ENCODE data around the gene KIF20A. TPM values are rescaled to one million over a fixed set of nuclear protein-coding genes. Genes with fewer than 3 reads are reported as not detected.

KIF20A gene
- total RNA-seq, 2 experiments from 2014 or later = 70.9 to 74.7 TPM

DNA sequence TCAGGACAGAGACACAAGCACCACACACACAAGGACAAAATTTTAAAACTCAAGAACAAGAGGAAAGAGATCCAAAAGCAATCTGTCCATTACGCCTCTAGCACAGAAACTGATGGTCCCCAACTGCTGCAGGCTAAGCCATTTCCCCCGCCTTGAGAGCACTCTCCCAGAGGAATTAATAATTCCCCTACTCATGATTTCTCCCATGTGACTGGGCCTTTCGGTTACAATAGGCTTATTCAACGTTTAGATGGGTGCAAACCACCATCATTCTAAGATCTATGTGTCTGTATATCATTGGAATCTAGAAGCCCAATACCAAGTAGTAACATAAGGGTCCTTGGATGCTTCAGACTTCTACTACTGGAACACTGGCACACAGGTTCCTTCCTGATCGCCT is 19.2 kb upstream of the KIF20A start:
- peaks cover 67% of the 10 kb centered on the region for H3K36me3 Mint-ChIP-seq (ENCODE audit: low read depth)
- no peak for DNase-seq
- no peaks in the 10 kb centered on the region for H3K27me3 Mint-ChIP-seq
- ChIA-PET POLR2A (no interaction called here), CTCF (no interaction called here)
- H3K27ac Mint-ChIP-seq = no peak overlapping the region
- no peaks in the 10 kb centered on the region for H3K9me3 Mint-ChIP-seq
- no peak overlapping the region for H3K4me3 Mint-ChIP-seq
- H3K4me1 Mint-ChIP-seq = no peaks in the 10 kb centered on the region

DNA sequence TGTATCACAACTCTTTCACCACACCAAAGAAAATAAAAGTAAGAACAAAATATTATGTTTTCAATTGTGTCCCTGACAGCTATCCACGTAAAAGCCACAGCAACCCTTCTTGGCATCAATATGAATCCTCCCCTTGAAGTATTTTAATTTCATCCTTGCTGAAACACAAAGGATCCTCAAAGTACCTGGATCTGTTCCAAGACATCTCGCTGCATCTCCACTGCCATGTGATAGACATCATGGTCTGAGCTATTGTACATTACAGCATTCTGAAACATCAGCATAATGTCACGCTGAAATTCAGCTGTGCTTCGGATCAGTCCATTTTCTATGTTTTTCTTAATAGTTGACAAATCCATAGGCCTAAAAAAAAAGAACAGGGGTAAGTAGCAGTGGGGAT is 18.2 kb upstream of the KIF20A start:
- no peak overlapping the region for H3K27ac Mint-ChIP-seq
- ChIA-PET CTCF (no interaction called here), POLR2A (no interaction called here)
- no peaks in the 10 kb centered on the region for H3K4me1 Mint-ChIP-seq
- H3K27me3 Mint-ChIP-seq = no peaks in the 10 kb centered on the region
- H3K4me3 Mint-ChIP-seq = no peak overlapping the region
- H3K9me3 Mint-ChIP-seq = no peaks in the 10 kb centered on the region
- DNase-seq = no peak
- peaks cover 74% of the 10 kb centered on the region for H3K36me3 Mint-ChIP-seq (ENCODE audit: low read depth)

DNA sequence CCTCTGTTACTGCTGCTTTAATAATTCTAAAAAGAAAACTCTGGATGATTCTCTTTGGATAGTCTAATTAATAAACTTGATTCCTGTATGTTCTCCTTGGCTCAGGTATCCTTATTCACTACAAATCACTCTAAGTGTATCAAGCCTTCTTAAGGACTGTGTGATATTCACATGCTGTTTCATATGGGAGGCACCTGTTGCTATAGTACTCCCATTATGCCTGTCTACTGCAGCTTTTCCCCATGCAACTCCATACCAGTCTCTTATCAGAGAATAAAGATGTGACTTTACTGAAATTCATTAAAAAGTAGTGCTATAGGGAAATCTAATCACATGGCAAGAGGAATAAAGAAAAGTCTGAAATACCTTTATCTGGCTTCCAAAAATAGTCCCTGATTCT is 15.2 kb upstream of the KIF20A start:
- no peaks in the 10 kb centered on the region for H3K9me3 Mint-ChIP-seq

DNA sequence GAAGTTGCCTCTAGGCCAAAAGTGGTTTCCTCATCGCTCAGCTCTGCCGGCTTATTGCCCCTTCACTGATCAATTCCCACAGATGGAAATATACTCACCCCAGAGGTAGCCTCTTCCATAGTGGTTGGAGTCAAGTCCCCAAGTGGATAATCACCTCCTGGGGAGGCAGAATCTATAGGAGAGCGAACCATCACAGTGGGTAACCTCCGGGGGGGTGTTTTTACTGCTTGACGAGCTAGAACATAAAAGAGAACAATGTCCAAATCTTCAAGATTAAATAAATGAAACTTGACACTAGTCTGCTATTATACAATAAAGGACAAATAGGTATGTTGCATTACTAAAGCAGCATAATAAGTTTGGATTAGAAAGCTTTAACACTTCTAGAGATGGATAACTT is 9.8 kb upstream of the KIF20A start:
- Mint-ChIP-seq H3K9me3 (no peaks in the 10 kb centered on the region), H3K4me1 (peaks cover 4% of the 10 kb centered on the region), H3K27ac (no peak overlapping the region), H3K4me3 (no peak overlapping the region), H3K27me3 (no peaks in the 10 kb centered on the region), H3K36me3 (ENCODE audit: low read depth) (peaks cover 73% of the 10 kb centered on the region)
- CTCF ChIA-PET = interaction anchor here (0.9 to 1.0 kb wide), 2 partner anchors 22 to 184 kb away, joined by 3 read pairs; no protein-coding TSS in a partner anchor
- POLR2A ChIA-PET = no interaction called here
- no peak for DNase-seq

More for the DNA sequence above, 15.2 kb upstream of the KIF20A start:
- POLR2A ChIA-PET = no interaction called here
- Mint-ChIP-seq H3K4me1 (no peaks in the 10 kb centered on the region), H3K27ac (no peak overlapping the region), H3K27me3 (no peaks in the 10 kb centered on the region), H3K4me3 (no peak overlapping the region), H3K36me3 (ENCODE audit: low read depth) (peaks cover 81% of the 10 kb centered on the region)
- CTCF ChIA-PET = interaction anchor here (1.0 kb wide), 1 partner anchor 16 kb away, joined by 4 read pairs; no protein-coding TSS in a partner anchor
- DNase-seq = no peak

DNA sequence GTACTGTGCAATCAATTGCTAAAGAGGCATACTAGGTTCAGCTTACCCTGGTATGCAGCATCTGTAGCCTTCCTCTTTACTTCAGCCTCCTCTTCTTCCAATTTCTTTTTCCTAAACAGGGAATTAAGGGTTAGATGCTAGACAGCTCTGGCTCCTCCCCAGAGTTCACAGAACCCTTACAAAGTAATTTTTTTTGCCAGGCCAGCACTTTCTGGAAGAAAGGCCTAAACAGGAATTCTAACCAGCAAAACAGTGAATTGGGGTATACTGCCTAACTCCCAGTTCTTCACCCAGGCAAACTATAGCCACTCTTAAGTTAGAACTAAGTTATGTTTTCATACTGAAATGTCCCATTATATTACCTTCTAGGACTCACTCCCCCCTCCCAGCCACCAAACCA is 8.6 kb upstream of the KIF20A start:
- H3K4me1 Mint-ChIP-seq = peaks cover 4% of the 10 kb centered on the region
- no peak overlapping the region for H3K27ac Mint-ChIP-seq
- ChIA-PET CTCF (interaction anchor here (0.6 to 0.9 kb wide), 3 partner anchors 21 to 128 kb away, joined by 3 to 4 read pairs (median 3); no protein-coding TSS in a partner anchor), POLR2A (no interaction called here)
- no peak for DNase-seq
- peaks cover 66% of the 10 kb centered on the region for H3K36me3 Mint-ChIP-seq (ENCODE audit: low read depth)
- H3K9me3 Mint-ChIP-seq = no peaks in the 10 kb centered on the region
- H3K4me3 Mint-ChIP-seq = no peak overlapping the region
- H3K27me3 Mint-ChIP-seq = no peaks in the 10 kb centered on the region

DNA sequence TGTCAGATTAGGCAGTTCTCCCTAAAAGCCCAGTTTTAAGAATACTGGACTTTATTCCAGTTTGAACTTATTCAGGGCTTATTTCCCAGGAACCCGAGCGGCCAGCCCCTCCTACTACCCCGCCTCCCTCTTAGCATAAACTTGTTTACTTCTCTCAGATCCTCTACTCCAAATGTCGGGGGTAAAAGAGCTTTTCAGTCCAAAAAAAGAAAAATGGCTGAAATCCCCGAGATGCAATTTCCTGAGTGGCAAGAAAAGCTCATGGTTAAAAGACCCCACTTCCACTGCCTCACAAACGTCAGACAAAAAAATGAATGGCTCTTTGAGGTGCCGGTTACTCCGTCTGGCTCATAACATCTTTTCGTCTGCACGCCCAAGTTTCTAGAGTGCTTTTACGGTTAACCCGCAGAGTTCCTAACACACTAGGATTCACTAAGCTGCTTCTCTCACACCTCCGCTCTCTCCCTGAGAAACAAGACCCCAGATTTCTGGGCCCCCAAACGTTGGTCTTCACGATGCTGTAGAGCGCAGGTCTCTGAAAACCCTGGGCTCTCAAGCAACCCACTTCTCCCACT is 884 bp upstream of the KIF20A start:
- Mint-ChIP-seq H3K27ac (no peak overlapping the region), H3K4me3 (no peak overlapping the region), H3K27me3 (no peaks in the 10 kb centered on the region), H3K36me3 (ENCODE audit: low read depth) (peaks cover 37% of the 10 kb centered on the region), H3K9me3 (no peaks in the 10 kb centered on the region), H3K4me1 (peaks cover 24% of the 10 kb centered on the region)
- ChIA-PET POLR2A (interaction anchor here (0.7 kb wide), 1 partner anchor 55 kb away, joined by 3 read pairs; no protein-coding TSS in a partner anchor), CTCF (interaction anchor here (0.9 to 3.9 kb wide), 4 partner anchors 8 to 175 kb away, joined by 3 to 30 read pairs (median 4); partner anchors contain the start of gene KDM3B)
- DNase-seq = peak; percentile 47

DNA sequence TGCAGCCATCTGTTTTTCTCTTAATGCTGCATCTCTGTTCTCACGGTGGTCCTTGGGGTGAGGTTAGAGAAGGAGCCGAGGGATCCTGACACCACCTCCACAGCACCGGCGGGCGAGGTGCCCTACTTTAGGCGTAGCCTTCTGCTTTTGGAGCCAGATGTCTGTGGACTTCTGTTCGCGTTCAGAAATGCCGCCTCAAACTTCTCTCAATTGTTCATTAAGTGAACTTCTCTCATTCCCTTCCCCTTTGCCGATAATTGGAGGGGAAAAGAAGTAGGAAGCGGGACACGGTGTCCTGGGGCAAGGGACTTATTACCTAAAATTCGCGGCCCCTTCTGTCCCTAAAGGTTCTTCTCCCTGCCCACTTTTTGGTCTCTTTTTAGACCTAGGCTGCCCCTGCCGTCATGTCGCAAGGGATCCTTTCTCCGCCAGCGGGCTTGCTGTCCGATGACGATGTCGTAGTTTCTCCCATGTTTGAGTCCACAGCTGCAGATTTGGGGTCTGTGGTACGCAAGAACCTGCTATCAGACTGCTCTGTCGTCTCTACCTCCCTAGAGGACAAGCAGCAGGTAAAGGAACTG is 455 bp downstream of the KIF20A start:
- H3K4me1 Mint-ChIP-seq = peaks cover 20% of the 10 kb centered on the region
- no peaks in the 10 kb centered on the region for H3K27me3 Mint-ChIP-seq
- H3K9me3 Mint-ChIP-seq = no peaks in the 10 kb centered on the region
- ChIA-PET CTCF (interaction anchor here (0.6 to 3.9 kb wide), 6 partner anchors 9 to 1115 kb away, joined by 3 to 30 read pairs (median 3); partner anchors contain the start of gene KDM3B), POLR2A (no interaction called here)
- peaks cover 44% of the 10 kb centered on the region for H3K36me3 Mint-ChIP-seq (ENCODE audit: low read depth)
- peak; percentile 8 for DNase-seq
- H3K4me3 Mint-ChIP-seq = no peak overlapping the region
- no peak overlapping the region for H3K27ac Mint-ChIP-seq

DNA sequence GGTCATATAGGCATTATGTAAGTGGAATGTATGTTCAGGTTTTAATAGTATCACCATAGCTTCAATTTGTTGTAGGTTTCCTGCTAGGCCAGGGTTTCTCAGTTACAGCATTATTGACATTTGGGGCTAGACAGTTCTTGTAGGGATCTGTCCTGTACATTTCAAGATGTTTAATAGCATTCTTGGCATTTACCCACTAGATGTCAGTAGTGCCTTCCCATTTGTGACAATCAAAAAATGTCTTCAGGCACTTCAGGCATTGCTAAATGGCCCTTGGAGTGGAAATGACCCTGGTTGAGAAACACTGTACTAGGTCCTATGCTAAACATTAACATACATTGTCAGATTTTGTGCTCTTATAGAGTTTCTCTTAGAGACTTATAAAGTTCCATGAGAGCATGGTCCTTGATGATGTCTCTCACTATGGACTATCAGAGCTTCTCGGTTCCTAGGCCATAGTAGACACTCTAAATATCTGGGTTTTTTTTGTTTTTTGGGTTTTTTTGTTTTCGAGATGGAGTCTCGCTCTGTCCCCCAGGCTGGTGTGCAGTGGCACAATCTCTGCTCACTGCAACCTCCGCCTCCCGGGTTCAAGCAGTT is 1.4 kb downstream of the KIF20A start:
- peaks cover 49% of the 10 kb centered on the region for H3K36me3 Mint-ChIP-seq (ENCODE audit: low read depth)
- CTCF ChIA-PET = interaction anchor here (0.6 to 3.9 kb wide), 5 partner anchors 8 to 237 kb away, joined by 3 to 30 read pairs (median 3); partner anchors contain the start of gene KDM3B
- H3K4me3 Mint-ChIP-seq = no peak overlapping the region
- H3K4me1 Mint-ChIP-seq = peaks cover 20% of the 10 kb centered on the region
- no peak overlapping the region for H3K27ac Mint-ChIP-seq
- no peaks in the 10 kb centered on the region for H3K27me3 Mint-ChIP-seq
- POLR2A ChIA-PET = interaction anchor here (0.6 kb wide), 1 partner anchor 8 kb away, joined by 3 read pairs; no protein-coding TSS in a partner anchor
- H3K9me3 Mint-ChIP-seq = no peaks in the 10 kb centered on the region
- peak; percentile 25 for DNase-seq

DNA sequence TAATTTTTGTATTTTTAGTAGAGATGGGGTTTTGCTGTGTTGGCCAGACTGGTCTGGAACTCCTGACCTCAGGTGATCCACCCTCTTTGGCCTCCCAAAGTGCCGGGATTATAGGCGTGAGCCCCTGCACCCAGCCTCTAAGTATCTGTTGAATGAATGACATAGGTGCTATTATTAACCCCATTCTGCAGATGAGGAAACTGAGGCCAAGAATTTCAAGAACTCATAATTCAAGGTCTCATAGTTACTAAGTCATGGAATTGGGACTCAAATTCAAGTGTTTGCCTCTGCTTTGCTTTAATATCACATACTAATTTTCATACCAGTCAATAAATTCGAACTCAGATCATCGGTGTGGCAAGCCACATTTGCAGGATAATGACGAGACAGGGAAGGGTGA is 1.9 kb downstream of the KIF20A start:
- POLR2A ChIA-PET = interaction anchor here (0.6 kb wide), 1 partner anchor 9 kb away, joined by 3 read pairs; no protein-coding TSS in a partner anchor

DNA sequence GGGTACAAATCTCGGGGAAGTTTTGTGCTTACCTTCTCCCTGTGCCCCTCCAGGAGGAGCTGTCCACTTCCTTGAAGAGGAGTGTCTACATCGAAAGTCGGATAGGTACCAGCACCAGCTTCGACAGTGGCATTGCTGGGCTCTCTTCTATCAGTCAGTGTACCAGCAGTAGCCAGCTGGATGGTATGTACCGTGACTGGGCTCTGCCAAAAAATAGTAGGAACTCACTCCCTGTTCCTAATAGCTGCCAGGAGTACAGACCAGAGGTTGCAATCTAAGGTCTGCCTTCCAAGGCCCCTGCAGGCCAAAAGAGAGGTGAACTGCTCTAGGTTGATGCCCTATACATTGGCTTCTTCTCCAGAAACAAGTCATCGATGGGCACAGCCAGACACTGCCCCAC is 3.9 kb downstream of the KIF20A start:
- Mint-ChIP-seq H3K4me1 (peaks cover 16% of the 10 kb centered on the region), H3K4me3 (no peak overlapping the region), H3K9me3 (no peaks in the 10 kb centered on the region), H3K27me3 (no peaks in the 10 kb centered on the region), H3K36me3 (ENCODE audit: low read depth) (peaks cover 61% of the 10 kb centered on the region), H3K27ac (no peak overlapping the region)
- ChIA-PET CTCF (interaction anchor here (1.3 to 1.7 kb wide), 2 partner anchors 10 to 234 kb away, joined by 3 to 8 read pairs; no protein-coding TSS in a partner anchor), POLR2A (no interaction called here)
- DNase-seq = no peak

More for the DNA sequence above, 1.9 kb downstream of the KIF20A start:
- H3K4me3 Mint-ChIP-seq = no peak overlapping the region
- no peak overlapping the region for H3K27ac Mint-ChIP-seq
- no peak for DNase-seq
- no peaks in the 10 kb centered on the region for H3K27me3 Mint-ChIP-seq
- CTCF ChIA-PET = interaction anchor here (0.8 kb wide), 1 partner anchor 237 kb away, joined by 3 read pairs; no protein-coding TSS in a partner anchor
- peaks cover 20% of the 10 kb centered on the region for H3K4me1 Mint-ChIP-seq
- no peaks in the 10 kb centered on the region for H3K9me3 Mint-ChIP-seq
- peaks cover 49% of the 10 kb centered on the region for H3K36me3 Mint-ChIP-seq (ENCODE audit: low read depth)

DNA sequence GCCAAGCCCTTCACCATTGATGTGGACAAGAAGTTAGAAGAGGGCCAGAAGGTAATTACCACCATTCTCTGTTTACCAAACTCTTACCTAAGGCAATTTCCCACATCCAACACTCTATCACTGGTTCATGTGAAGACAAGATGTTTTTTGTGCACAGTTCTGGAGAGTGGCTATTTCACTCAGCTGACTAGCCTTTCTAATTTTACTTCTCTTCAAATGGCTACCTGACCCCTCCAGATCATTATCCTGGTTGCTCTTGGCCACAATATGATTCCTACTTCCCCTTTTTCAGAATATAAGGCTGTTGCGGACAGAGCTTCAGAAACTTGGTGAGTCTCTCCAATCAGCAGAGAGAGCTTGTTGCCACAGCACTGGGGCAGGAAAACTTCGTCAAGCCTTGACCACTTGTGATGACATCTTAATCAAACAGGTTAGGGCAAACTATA is 7.1 kb downstream of the KIF20A start:
- ChIA-PET CTCF (interaction anchor here (1.0 to 3.8 kb wide), 5 partner anchors 8 to 166 kb away, joined by 3 to 15 read pairs (median 8); partner anchors contain the start of gene KDM3B), POLR2A (no interaction called here)
- Mint-ChIP-seq H3K27me3 (no peaks in the 10 kb centered on the region), H3K27ac (peak overlapping the region; percentile 33), H3K36me3 (ENCODE audit: low read depth) (peaks cover 65% of the 10 kb centered on the region), H3K9me3 (no peaks in the 10 kb centered on the region), H3K4me1 (peaks cover 4% of the 10 kb centered on the region), H3K4me3 (no peak overlapping the region)
- no peak for DNase-seq

DNA sequence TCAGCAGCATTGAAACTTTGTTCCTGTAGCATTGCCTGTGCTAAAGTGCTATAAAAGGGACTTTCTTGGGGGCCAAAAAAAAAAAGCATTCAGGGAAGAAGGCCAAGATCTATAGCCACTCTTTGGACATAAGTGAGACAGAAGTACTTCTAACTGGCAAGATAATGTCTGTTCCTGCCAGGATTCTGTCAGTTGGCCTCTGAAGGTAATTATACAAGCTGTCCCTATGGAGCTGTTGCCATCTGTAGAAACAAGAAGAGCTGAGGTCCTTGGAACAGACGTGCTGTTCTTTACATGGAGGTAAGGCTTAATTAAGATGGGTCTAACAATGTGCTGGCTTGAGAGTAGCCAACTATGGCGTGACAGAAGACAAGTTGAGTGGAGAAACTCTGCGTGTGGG is 9.7 kb downstream of the KIF20A start:
- Mint-ChIP-seq H3K27ac (peak overlapping the region; percentile 21), H3K36me3 (ENCODE audit: low read depth) (peaks cover 53% of the 10 kb centered on the region), H3K27me3 (no peaks in the 10 kb centered on the region), H3K4me1 (no peaks in the 10 kb centered on the region), H3K9me3 (no peaks in the 10 kb centered on the region), H3K4me3 (no peak overlapping the region)
- ChIA-PET POLR2A (no interaction called here), CTCF (interaction anchor here (0.6 to 3.8 kb wide), 8 partner anchors 9 to 1010 kb away, joined by 3 to 15 read pairs (median 3); partner anchors contain the start of gene SIL1)
- DNase-seq = no peak

DNA sequence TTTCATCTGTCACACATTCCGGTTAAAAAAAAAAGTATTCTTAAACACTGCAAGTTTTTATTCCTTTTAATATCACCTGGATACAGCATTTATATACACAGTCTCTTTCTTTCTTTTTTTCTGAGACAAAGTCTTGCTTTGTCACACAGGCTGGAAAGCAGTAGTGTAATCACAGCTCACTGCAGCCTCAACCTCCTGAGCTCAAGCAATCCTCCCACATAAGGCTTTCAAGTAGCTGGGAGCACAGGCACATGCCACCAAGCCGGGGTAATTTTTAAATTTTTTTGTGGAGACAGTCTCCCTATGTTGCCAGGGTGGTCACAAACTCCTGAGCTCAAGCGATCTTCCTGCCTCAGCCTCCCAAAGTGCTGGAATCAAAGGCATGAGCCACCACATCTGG is 13.9 kb downstream of the KIF20A start:
- ChIA-PET CTCF (interaction anchor here (1.5 to 3.0 kb wide), 2 partner anchors 10 to 20 kb away, joined by 3 to 8 read pairs; partner anchors contain the start of gene CDC23), POLR2A (no interaction called here)
- Mint-ChIP-seq H3K27ac (no peak overlapping the region), H3K4me3 (no peak overlapping the region), H3K4me1 (no peaks in the 10 kb centered on the region), H3K27me3 (no peaks in the 10 kb centered on the region), H3K9me3 (no peaks in the 10 kb centered on the region), H3K36me3 (ENCODE audit: low read depth) (peaks cover 30% of the 10 kb centered on the region)
- no peak for DNase-seq

Data from activated CD4-positive, alpha-beta T cell treated with anti-CD3 and anti-CD28 coated beads, Interleukin-2, amount 10 ng/mL, durations not matched to agents 7 days and 5 days (primary cell).